Caki2 (cell line): ENCODE measurements around the gene UBXN6. TPM values are rescaled to one million over a fixed set of nuclear protein-coding genes. Genes with fewer than 3 reads are reported as not detected.

Experiments used
- DNase-seq: peaks from one replicate; pipeline ENCODE4 v3.0.0-alpha.2; 2015; ENCODE audit warnings: low read depth
- in situ Hi-C: cut with HindIII; loops from 2 replicates; pipeline ENCODE4 v1.10.0; 2016; ENCODE audit warnings: low sequenced_read_pairs, low pct_unique_long_range_greater_than_20kb, mixed read lengths
- total RNA-seq: library from RNA; depleted of rRNA; stranded (reverse); fragments of >200 nt; shearing (Covaris generic); gene quantifications from 2 replicates; pipeline ENCODE4 v1.2.3, GENCODE V29; 2014; ENCODE audit warnings: low replicate concordance

UBXN6 gene
- total RNA-seq, 1 experiment from 2014 or later = 185 TPM

DNA sequence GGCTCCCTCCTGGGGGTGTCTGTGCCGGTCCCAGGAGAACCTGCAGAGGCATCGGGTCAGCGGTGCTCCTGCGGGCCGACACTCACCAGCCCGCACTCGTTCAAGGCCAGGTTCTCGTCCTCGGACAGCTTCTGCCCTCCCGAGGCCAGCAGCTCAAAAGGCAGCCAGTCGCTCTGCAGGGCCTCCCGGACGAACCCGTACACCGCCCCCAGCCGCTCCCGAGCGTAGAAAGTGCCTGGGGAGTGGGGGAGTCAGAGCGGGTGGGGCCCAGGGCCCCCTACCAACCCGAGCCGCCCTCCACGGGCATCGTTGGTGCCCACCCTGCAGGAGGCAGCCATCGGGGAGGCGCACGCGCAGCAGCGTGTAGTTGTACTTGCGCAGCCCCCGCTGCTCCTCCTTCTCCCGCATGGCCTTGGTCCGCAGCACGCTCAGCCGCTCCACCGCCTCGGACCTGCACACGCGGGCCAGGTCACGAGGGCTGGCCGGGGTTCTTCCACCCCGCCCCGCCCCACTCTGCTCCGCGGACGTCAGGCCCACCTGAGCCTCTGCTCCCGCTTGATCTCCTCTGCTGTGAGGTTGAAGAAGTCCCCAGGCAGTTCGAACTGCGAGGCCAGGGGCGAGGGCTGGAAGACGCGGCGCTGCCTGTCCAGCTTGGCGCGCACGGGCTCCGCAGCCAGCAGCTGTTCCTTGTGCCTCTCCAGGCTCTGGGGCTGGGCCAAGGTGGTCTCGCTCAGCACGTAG, 11.5 kb downstream of the UBXN6 start:
- in situ Hi-C loops = no loop called here
- no peak for DNase-seq

DNA sequence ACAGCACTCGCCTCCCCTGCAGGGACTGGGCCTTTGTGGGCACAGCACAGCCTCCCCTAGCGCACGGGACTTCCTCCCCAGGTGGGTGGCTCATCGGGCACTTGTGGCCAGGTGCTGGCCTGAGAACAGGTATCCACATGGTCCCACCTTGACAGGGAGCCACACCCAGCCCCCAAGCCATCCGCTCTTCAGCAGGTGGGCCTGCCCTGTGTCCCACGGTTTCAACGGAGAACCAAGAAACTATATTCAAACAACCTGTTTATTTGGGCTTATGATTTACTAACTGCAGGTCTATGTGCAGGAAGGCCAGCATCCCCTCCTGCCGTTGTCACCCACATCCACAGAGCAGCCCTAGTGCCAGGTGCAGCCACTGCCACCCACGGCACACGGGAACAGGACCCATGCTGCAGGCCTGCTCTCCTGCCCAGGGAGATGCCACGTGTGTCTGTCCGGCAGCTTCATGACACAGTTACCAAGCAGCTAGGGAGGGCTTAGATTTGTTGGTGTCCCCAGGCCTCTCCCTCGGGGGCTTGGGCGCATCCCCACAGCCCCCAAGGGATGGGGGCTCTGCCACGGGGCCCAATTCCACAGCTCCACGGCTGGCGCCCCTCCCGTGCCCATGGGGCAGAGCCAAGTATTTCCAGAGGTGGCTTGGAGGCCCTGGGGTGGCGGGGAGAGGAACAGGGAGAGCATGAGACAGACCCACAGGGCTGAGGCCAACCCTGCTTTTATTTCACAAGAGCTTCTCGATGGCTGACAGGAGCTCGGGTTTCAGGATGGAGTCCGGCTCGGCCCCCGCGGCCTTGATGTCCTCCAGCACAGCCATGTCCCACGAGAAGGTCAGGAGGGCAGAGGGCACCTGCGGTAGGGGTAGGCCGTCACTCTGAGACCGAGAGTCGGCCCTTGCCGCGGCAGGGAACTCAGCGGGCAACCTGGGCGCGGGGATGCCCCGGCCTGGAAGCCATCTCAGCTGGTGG, 12.5 kb downstream of the UBXN6 start:
- in situ Hi-C loops = no loop called here

DNA sequence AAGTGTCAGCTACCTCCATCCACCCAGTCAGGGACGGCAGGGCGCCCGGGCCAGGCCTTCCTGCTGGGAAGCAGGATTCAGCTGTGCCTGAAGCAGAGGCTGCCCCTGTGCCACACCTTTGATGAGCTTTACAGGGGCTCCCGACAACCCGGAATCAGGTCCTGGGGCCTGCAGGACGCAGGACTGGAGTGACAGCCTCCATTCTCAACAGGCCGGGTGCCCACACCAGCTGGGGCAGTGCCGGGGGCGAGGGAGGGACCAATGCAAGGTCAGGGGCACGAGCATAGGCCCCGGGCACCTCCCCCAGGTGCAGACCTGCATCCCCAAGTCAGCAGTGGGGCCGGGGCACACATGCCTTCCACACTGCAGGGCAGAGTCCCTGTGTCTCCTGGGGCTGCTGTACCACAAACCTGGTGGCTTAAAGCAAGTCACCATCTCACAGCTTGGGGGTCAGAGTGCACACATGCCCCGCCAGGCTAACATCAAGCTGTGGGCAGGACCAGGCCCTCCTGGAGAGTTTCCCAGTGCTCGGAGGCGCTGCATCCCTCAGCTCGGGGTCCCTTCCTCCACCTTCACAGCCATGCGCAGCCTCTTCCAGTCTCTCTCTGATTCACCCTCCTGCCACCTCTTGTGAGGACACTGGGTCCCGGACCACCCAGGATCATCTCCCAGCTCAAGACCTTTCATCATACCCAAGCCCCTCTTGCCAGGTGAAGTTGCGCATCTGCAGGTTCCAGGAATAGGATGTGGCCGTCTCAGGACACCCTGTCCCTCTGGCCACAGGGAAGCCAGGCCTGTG, 13.4 kb downstream of the UBXN6 start:
- no peak for DNase-seq

More for the DNA sequence above, 12.5 kb downstream of the UBXN6 start:
- no peak for DNase-seq

DNA sequence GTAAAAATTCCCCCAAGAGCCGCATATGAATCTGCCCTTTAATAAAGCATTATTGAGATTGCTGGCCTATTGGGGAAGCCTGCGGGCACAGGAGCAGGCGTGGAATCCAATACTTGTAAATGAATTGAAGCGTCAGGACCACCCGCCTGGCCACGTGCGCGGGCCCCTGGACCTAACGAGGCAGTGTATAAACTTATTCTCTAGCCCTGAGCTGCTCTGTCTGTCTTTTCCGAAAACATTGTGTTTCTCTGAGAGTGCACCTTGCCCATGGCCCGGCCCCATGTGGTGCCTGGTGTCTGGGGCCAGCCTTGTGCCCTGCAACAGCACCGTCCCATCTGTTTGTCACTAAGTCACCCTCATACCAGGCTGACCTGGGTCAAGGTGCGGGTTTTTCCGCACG, 14.4 kb downstream of the UBXN6 start:
- in situ Hi-C loops = no loop called here
- DNase-seq = no peak

More for the DNA sequence above, 13.4 kb downstream of the UBXN6 start:
- in situ Hi-C loops = no loop called here

DNA sequence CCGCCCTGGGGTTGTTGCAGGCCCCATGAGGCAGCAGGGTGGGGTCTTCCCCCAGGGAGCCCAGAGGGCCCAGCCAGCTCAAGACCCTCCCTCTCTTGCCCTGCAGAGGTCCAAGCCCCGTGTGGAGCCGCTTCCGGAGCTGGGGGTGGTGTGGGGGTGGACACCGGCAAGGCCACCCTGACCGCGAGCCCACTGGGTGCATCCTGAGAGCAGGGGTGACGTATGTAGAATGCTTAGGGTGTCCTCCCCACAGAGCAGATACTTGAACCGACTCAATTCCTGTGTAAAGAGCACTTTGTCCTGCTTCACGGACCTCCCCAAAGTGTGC, 14.8 kb downstream of the UBXN6 start:
- in situ Hi-C loops = no loop called here
- DNase-seq = no peak

DNA sequence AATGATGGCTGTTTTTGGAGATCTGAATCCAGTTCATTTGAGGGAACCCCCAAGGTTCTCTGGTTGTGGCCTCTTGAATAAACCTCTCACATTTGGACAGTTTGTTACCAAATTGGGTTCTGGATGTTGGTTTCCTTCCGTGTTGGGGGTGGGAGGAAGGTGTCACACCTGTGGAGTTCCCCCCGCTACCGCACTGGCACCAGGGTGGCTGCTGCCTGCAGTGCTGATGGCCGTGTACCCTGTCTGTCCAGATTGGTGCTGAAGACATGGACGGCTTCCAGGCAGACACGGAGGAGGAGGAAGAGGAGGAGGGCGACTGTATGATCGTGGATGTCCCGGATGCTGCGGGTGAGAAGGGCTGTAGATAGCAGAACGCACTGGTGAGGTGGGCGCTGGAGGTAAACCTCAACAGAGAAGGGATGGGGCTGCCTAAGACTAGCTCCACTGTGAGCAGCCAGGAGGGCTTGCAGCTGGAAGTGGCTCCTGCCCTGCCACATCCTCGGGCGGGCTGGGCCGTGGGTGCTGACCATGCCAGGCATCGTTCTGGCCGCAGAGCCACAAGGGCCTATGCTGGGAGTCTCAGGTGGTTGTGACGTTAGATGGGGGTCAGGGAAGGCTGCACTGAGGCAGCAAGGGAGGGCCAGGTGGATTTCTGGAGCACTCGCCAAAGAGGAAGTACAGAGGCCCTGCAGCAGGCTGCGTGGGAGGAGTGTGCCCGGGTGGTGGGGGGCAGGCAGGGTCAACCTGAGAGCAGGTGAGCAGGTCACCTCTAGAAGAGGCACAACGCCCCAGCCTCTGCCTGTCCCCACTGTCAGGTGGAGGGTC, 15.4 kb downstream of the UBXN6 start:
- in situ Hi-C loops = no loop called here

DNA sequence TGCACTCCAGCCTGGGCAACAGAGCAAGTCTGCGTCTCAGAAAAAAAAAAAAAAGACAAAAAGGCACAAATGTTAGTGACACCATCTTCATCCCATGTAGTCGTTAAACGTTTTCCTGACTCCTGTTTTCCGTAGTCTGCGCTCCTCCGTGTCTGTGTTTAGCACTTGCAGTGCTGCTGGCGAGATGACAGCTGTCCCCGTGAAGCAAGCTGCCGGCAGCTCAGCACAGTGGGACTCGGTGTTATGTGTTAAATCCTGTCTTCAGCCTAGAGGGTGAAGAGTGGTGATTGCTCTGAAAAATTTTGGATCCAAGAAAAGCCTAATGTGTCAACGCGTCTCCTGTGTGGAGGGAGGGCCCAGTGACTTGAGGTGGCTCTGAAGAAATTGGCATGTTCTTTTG, 18.4 kb downstream of the UBXN6 start:
- in situ Hi-C loops = no loop called here

More for the DNA sequence above, 15.4 kb downstream of the UBXN6 start:
- DNase-seq = no peak

DNA sequence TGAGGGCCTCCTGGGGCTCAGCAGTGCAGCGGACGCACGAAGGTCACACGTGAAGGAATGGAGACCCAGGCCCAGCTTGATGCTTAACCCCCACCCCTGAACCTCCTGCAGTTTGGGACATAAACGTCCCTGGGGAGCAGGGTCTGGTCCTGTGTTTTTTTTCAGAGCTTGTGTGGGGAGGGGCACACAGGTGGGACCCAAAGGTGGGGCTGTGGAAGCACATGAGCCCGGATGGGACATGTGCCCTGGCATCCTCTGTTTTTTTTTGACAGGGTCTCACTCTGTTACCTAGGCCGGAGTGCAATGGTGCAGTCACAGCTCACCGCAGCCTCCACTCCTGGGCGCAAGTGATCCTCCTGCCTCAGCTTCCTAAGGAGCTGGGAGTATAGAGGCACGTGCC, 20.5 kb downstream of the UBXN6 start:
- in situ Hi-C loops = no loop called here
- DNase-seq = no peak

More for the DNA sequence above, 18.4 kb downstream of the UBXN6 start:
- no peak for DNase-seq

DNA sequence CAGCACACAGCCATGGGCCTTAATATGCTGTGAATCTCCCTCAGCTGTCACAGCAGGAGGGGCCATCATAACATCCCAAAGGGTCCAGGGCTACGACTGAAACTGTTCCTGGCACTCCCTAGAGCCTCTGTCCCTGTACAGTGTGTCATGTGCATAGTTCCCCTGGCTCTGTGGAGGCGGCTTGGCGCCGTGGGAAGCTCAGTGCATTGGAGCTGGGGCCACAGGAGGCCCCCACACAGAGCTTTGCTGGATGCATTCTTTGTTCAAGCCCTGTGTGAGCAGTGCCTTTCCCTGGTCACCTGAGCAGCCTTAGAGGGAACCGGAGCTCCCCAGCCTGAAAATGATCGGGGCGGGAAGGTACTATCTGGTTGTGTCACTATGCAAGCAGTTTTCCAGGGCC, 21.4 kb downstream of the UBXN6 start:
- in situ Hi-C loops = no loop called here

DNA sequence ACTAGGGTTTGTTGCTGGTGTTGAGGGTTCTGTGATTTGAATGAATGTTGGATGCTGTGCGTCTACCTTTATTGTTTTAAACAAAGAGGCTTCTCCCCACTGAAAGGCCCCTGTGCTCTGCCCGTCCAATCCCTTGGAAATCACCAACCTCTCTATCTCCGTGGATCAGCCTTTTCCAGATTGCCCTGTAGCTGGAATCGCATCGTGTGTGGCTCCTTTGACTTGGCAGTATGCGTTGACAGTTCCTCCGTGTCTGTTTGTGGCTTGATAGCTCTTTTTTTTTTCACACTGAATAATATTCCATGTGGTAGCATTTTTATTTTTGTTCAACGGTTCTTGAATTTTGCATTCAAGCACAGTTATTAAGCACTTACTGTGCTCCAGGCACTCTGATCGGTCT, 23.2 kb downstream of the UBXN6 start:
- no peak for DNase-seq
- in situ Hi-C loops = no loop called here

More for the DNA sequence above, 21.4 kb downstream of the UBXN6 start:
- DNase-seq = no peak

DNA sequence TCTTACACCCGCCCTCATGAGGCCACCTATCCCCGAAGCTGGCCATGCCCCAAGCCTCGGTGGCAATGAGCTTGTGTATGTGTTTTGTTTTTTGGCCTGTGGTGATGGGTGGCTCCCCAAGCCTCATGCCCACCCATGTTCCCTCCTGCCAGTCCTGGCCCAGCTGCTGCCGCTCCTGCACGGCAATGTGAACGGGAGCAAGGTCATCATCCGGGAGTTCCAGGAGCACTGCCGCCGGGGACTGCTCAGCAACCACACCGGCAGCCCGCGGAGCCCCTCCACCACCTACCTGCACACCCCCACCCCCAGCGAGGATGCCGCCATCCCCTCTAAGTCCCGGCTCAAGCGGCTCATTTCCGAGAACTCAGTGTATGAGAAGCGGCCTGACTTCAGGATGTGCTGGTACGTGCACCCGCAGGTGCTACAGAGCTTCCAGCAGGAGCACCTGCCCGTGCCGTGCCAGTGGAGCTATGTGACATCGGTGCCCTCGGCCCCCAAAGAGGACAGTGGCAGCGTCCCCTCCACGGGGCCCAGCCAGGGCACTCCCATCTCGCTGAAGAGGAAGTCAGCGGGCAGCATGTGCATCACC, 24.6 kb downstream of the UBXN6 start:
- DNase-seq = no peak
- in situ Hi-C loops = no loop called here

DNA sequence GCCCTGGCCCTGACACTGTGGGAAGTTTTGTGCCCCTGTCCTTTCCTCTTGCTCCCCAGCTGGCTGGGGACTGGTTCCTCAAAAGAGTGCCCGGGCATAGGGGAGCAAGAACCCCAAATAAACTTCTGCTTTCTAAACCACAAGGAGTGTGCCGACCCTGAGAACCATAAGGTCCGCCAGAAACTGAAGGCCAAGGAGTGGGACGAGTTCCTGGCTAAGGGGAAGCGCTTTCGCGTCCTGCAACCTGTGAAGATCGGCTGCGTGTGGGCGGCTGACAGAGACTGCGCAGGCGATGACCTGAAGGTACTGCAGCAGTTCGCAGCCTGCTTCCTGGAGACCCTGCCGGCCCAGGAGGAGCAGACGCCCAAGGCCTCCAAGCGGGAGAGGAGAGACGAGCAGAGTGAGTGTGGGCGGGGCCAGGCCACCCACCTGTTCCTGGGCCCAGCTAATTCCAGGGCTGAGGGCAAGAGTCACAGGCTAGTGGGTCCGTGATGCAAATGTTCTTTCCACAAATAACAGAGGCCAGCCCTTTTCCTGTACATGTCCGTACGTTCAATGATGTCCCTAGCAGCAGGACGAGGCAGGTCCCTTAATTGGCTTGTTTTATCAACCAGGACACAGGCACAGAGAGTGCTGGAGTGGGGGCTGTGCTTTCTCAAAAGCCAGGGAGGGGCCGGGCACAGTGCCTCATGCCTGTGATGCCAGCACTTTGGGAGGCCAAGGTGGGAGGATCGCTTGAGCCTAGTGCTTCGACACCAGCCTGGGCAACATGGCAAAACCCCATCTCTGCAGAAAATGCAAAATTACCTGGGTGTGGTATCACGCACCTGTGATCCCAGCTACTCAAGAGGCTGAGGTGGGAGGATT, 25.6 kb downstream of the UBXN6 start:
- in situ Hi-C loops = no loop called here

DNA sequence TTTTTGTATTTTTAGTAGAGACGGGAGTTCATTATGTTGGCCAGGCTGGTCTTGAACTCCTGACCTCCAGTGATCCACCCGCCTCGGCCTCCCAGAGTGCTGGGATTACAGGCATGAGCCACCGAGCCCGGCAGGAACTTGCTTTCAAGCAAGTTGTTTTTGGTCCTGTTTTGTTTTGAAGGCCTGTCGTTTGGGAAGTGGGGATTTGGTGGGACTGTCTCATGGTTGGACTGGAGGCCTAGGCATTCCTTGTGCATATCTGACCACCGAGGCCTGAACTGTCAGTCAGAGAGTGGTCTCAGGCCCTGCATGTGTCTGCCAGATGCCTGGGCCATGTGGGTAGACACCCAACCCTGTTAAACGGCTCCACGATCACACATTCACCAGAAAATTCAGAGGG, 26.3 kb downstream of the UBXN6 start:
- no peak for DNase-seq
- in situ Hi-C loops = no loop called here

More for the DNA sequence above, 25.6 kb downstream of the UBXN6 start:
- DNase-seq = no peak

DNA sequence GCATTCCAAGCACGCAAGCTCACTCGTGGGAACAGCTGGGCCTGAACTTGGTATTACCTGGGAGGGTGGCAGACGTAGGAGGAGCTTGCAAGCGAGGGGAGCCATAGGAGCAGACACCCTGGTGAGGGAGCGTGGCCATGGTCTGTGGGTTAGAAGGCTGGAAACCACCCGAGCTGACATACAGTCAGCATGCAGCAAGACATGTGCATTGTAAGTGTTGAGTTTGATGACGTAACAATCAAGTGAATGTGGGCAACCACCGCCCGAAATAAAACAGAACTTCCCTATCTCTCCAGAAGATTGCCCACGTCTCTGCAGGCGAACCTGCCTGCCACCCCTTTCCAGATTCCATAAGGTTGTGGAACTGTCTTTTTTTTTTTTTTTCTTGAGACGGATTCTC, 26.8 kb downstream of the UBXN6 start:
- DNase-seq = no peak
- in situ Hi-C loops = no loop called here

DNA sequence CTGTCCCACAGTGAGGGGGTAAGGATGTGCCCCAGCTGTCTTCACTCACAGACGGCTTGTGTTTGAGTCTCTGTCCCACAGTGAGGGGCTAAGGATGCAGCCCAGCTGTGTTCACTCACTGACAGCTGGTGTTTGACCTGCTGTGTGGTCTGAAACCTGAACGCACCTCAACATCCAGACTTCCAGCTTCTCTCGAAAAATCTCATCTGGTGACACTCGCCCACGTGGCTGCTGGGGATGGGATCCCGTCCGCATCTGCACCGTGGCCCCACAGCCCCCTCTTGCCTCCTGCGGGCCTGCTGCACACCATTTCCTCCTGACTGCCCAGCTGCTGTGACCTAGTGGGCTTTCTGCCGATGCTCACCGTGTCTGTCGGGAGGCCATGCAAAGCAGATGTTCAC, 27.8 kb downstream of the UBXN6 start:
- in situ Hi-C loops = no loop called here
- no peak for DNase-seq

DNA sequence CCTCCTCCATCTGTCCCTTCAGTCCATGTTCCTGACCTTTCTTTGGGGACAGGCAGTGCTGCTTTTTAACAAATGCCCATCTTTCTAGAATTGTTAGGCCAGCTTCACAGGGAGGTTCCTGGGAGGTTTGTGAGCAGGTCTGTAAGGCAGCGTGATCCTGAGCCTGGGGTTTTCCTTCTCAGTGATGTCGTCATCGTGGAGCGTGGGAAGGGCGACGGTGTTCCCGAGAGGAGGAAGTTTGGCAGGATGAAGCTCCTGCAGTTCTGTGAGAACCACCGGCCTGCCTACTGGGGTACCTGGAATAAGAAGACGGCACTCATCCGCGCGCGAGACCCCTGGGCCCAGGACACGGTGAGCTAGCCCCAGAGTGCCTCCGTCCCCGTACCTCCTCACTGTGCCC, 28.3 kb downstream of the UBXN6 start:
- DNase-seq = no peak
- in situ Hi-C loops = no loop called here
